C4-2B (cell line): ENCODE results near the gene RPTOR.

Experiments used
- ZFX ChIP-seq: fragments of 450-650 bp; IDR thresholded peaks from 2 replicates; pipeline ENCODE4 v1.6.1; 2017
- TF ChIP-seq, protein P1 (sequence below): fragments of 450-650 bp; conservative IDR thresholded peaks from 2 replicates; pipeline ENCODE4 v1.5.1; 2017; ENCODE audit warnings: mild to moderate bottlenecking

- TF ChIP-seq, protein P1, sequence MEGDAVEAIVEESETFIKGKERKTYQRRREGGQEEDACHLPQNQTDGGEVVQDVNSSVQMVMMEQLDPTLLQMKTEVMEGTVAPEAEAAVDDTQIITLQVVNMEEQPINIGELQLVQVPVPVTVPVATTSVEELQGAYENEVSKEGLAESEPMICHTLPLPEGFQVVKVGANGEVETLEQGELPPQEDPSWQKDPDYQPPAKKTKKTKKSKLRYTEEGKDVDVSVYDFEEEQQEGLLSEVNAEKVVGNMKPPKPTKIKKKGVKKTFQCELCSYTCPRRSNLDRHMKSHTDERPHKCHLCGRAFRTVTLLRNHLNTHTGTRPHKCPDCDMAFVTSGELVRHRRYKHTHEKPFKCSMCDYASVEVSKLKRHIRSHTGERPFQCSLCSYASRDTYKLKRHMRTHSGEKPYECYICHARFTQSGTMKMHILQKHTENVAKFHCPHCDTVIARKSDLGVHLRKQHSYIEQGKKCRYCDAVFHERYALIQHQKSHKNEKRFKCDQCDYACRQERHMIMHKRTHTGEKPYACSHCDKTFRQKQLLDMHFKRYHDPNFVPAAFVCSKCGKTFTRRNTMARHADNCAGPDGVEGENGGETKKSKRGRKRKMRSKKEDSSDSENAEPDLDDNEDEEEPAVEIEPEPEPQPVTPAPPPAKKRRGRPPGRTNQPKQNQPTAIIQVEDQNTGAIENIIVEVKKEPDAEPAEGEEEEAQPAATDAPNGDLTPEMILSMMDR, result no peak
- no peak for TF ChIP-seq ZFX
Observed at GRCh38 chr17:81008140-81008539, 463.5 kb downstream of the RPTOR start.
